T-helper 9 cell (primary cell): ENCODE results near the gene CFAP97D2.
"Not testable (repeated sequence)": the region's sequence is repeated elsewhere in the genome, so short reads cannot be mapped to it uniquely, and the experiment has no call there.

ENCODE experiments used
- DNase-seq: peaks from one replicate; pipeline ENCODE4 v3.0.0-alpha.2; 2020

The CFAP97D2 gene

GRCh38 chr13:114143806-114144605, 35.1 kb upstream of the CFAP97D2 start:
- no peak for DNase-seq

DNA sequence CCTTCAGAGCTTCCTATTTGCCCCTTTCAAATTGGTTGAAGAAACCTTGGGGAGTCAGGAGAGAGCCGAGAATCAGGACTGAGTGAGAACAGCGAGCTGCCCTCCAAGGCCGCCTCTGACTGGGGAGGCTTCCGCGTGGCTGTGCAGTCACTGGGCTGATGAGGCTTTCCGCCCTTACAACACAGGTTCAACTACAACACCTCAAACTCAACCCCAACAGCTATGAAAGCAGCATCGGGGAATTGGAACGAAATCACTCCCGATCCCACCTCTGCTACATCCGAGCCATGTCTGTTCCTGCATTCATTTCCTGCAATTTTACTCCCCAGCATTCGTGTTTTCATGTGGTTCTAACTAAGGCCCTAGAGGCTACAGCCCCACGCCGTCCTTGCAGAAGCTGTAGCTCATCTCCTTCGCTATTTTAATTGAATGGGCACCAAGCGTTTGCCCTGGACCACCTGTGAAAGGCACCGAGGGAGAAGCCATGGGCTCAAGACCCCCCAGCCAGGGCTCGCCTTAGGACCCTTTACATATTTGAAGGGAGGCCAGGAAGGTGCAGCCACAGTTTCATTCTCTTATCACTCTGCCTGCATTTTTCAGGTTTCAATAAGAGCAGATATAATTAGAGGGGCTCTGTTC, 34.3 kb upstream of the CFAP97D2 start:
- DNase-seq = no peak

DNA sequence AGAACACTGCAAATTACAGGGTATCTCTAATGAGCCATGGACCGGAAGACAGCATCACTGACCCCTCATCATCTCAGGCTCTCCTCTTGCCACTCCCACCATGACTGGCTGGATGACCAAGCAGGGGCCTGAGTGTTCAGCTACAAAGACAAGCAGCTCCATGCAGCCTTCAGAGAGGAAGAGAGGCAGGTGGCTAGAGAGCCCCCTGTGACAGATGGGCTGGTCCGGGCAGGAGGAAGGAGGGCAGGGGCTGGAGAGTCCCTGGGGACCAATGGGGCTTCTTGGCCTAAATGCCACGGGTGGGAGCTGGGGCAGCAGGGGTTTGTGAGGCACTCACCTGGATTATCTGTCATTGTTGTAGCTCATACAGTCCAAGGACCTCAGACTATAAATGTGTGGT, 33.8 kb upstream of the CFAP97D2 start:
- DNase-seq = no peak

DNA sequence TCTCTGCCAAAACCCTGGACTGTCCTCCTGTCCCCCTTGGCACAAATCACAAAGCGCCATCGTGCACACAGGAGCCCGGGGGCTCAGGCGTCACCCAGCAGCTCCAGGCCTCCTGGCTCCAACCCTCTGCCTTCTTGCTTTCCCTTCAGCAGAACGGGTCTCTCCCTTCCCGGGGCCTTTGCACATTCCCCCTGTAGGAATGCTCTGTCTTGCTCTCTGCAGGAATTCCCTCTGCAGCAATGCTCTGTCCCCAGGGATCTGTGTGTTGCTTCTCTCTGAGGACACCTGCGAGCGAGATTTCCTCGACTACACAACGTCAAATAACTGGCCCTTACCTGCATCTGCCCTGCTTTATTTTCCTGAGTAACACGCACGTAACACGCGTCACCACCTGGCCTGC, 33.3 kb upstream of the CFAP97D2 start:
- no peak for DNase-seq

DNA sequence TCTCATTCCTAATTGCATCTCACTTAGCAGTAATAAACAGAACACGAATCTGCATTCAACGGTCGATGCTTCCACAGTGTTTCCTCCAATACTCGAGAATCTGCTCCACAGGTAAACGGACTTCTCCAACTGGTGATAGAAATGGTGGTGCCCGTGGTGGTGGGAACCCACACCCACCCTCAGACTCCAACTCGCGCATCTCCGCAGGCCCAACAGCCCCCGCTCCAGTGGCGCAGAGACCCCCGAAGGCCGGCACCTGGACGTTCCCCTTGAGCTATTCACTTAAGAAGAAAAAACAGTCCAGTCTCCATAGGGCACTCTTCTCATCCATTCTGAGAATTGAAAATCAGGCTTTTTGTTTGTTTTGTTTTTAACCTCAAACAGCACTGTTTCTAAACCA, 32.9 kb upstream of the CFAP97D2 start:
- DNase-seq = no peak

DNA sequence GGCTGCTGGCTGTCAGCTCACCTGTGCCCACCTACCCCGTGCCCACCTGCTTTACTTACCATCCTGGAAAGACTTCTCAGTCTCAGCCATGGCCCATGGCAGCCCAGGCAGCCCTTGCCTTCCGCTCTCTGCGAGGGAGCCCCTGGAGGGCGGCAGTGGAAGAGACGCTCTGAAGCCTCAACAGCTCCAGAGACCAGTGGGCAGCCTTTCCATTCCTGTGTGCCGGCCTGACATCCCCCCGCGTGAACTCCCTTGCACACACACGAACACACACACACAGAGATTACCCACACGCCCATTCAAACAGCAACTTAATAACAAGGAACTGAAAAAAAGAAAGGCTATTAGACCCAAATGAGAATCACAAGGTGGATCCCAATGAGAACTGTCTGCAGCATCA, 32.4 kb upstream of the CFAP97D2 start:
- DNase-seq = no peak

- DNase-seq = no peak
Measured at GRCh38 chr13:114147803-114148520, 31.1 kb upstream of the CFAP97D2 start.

DNA sequence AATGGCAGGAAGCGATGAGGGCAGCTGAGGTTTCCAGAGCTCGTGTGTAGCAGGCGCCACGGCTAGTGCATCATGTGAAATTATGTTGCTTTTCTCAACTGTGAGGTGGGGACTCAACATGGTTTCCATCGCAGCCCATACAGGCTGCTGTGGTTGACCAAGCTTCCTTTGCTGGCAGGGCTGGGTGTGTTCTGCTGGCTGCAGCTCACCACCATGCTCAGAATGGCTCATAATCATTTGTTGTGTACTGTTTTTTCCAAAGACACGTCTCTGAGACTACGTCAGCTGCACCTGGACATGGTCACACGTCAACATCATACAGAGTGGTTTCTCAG, 30.6 kb upstream of the CFAP97D2 start:
- peak; percentile 79 for DNase-seq

DNA sequence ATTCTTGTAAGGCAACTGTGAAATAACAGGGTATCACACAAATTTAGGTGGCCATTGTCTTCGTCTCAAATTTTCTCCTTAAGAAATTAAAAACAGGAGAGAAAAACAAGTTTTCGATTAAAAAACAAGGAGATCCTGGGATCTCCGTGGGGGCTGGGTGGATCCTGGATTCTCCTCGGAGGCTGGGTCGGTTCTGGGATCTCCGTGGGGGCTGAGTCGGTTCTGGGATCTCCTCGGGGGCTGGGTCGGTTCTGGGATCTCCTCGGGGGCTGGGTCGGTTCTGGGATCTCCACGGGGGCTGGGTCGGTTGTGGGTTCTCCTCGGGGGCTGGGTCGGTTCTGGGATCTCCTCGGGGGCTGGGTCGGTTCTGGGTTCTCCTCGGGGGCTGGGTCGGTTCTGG, 30.2 kb upstream of the CFAP97D2 start:
- not testable (repeated sequence) for DNase-seq

DNA sequence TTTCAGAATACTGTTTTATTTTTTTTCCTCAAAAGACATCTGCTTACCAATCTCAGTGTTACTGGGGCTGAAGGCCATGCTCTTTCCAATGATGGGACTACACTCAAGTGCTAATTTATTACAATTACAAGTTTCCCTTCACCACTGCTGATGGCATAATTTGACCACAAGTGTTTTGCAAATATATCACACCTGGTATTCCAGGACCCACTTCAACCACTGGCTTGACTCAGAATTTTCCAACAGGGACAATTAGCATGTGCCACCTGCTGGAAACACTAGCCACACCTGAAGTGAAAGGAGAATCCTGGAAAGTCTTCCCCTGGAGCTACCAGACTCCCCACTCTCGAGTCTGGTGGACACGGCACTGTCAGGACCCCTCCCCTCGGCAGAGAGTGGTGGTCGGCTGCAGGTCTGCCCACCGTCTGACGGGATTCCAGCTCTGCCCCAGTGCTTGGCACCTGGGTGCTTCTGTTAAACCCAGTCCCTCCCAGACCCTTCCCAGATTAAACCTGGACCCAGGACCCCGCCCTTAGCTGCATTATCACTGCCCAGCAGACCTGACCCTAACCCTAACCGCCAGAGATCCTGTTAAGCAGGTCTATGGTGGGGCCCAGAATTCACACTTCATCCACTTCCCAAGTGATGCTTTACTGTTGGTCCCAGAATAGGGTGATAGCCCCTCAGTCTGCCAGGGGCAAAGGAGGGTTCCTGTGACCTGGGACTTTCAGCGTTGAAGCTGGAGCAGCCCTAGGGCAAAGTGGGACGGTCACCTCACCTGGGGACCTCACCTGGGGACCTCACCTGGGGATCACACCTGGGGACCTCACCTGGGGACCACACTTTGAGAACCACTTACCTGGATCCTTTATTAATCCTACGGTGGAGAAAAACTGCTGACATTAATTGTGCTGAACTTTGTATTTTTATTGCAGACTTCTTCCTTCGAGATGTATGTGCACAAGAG, 29.0 kb upstream of the CFAP97D2 start:
- DNase-seq = no peak

DNA sequence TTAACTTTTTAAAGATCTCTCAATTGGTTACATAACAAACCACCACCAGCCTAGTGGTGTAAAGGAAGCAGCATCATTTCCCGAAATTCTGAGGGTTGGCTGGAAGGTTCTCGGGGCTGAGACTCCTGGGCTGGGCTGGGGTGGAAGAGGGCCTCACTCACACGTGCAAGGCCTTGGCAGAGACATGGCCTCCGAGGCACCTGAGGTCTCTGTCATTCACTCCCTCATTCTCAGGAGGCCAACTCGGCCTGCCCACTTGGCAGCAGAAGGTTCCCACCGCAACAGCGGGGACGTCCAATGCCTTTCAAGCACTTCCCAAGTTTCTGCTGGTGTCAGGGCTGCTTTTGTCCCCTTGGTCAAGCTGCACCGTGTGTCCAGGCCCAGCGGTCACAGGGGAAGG, 28.0 kb upstream of the CFAP97D2 start:
- DNase-seq = no peak

DNA sequence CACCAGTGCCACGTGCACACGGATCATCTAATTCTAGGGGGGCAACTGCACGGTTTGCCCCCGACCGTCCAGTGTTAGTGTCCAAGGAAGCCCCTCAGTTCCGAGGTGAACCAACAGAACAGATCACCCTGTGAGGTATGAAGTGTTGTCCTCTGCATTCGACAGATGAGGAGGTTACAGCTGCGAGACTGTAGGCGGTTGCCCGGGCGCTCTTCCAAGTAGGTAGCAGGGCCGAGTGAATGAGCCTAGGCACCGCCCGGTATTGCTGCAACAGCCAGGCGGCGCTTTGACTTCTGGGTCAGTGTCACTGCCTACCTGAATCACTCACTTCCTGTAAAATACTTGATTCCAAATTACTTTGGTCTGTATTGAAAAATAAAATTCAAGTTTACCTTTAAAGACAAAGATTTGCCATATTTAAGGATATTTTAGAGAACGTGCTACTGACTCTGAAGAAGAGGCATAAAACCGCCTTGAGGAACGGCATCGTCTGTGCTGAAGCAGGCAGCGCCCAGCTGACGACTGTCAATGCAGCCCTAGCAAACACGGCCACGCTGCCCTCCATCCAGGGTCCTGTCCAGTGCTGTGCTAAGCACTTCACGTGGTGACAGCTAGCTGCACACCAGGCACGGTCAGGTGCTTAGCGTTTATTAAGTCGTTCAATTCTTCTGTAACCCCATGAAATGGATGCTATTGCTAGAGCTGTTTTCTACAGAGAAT, 27.3 kb upstream of the CFAP97D2 start:
- DNase-seq = no peak

GRCh38 chr13:114152285-114152645, 26.8 kb upstream of the CFAP97D2 start:
- no peak for DNase-seq

DNA sequence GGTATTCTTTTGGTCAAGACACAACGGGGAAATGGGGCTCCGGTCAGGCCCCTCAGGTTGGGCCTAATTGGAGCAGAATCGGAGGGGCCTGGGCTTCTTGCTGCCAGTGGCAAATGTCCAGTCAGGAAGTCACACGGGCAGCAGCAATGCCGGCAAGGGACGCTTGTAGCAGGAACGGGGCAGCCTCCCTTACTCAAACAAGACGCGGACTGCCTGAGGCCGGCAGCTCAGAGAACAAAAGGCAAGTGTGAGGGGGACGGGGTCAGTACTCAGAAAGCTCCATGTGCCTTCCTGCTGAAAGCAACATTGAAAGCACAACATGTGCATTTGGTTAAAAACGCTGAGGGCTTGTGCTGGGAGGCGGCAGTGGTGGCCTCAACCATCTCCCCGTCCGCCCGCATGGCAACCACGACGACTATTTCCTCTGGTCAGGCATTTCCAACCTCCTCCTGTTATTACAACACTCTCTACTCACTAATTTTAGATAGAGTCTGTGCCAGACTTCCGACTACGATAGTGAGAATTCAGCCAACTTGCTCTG, 26.2 kb upstream of the CFAP97D2 start:
- no peak for DNase-seq

DNA sequence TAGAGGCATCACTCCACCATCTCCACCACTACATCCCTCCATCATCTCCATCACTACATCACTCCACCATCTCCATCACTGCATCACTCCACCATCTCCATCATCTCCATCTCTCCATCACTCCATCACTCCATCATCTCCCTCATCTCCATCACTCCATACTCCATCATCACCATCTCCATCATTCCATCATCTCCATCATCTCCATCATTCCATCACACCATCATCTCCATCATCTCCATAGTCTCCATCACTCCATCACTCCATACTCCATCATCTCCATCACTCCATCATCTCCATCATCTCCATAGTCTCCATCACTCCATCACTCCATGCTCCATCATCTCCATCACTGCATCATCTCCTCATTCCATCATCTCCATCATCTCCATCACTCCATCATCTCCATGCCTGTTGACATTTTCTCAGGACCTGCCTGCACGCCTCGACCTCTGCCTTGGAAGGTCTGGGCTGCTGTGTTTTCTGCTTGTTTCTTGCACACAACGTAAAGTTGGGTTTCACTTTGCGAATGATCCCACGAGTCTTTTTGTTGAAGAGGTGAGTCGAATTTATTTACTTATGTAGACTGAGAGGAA, 25.5 kb upstream of the CFAP97D2 start:
- DNase-seq = no peak

DNA sequence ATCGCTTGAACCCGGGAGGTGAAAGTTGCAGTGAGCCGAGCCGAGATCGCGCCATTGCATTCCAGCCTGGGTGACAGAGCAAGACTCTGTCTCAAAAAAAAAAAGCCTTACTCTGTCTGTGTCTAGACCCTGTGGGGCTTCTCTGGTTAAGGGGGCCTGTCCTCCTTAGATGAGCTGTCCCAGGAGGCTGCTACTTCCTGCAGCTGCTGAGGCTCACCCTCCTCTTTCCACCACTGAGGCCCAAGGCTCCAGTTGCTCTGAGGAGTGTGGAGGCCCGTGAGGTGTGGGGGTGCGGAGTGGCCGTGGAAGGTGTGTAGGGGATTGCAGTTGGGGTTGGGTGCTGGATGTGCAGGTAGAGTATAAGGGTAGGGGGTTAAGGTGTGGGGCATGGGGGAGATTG, 24.6 kb upstream of the CFAP97D2 start:
- no peak for DNase-seq

DNA sequence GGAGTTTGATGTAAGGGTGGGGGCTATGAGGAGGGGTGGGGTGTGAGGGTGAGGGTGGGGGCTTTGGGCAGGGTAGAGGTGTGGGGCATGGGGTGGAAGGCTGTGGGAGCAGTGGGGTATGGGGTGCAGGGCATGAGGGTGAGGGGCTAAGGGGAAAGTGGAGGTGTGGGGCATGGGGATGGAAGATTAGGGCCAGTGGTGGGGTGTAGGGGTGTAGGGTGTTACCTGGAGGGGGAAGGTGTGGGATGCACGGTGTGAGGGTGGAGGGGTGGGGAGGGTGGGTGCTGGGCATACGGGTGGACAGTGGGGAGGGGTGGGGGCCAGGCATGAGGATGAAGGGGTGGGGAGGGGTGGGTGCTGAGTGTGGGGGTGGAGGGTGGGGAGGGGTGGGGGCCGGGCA, 23.7 kb upstream of the CFAP97D2 start:
- no peak for DNase-seq

DNA sequence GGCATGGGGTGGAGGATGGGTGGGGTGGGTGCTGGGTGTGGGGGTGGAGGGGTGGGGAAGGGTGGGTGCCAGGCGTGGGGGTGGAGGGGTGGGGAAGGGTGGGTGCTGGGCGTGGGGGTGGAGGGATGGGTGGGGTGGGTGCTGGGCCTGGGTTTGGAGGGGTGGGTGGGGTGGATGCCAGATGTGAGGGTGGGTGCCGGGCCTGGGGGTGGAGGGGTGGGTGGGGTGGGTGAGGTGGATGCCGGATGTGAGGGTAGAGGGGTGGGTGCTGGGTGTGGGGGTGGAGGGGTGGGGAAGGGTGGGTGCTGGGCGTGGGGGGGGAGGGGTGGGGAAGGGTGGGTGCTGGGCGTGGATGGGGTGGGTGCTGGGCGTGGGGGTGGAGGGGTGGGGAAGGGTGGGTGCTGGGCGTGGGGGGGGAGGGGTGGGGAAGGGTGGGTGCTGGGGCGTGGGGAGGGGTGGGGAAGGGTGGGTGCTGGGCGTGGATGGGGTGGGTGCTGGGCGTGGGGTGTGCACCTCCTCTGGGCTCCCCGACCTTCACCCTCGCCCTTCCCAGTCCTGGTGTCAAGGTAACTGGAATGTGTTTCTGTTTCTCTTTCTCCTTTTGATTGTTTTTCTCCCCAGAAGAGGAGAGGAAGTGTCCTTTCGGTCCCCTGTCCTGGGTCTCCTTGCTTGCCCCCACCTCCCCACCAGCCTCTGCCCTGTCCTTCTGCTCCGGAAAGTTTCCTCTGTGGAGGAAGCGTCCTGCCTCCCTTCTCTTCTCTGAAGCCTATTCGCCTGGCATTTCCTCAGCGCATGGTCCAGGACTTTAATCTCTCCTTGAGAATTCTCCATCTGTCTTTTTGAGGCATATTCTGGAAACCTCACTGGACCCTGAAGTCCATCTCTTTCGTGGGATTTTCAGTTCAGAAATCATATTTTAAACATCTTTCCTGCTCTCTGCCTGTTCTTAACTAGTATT, 22.9 kb upstream of the CFAP97D2 start:
- DNase-seq = no peak

DNA sequence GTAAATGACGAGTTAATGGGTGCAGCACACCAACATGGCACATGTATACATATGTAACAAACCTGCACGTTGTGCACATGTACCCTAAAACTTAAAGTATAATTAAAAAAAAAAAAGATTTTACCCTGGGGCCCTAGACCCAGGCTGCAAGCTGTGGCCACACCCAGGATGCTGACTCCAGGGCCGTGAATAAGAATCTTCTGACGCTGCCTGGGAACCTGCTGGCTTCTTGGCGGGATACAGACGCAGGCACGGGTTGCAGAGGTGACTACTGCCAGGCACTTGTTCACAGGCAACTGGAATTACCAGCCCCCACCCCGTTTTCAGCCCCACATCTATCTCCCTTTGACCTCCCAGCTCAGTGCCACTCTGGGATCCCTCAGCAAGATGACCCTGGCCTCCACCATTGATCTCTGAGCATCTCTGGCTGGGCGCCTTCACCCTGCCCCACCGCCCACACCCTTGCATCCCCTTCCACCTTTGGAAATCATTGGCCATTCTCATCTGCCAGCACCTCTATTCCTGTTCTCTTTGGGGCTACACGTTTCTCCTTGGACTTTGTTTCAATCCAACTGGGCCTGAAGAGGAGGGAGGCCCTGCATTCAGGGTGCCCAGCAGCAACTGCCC, 21.1 kb upstream of the CFAP97D2 start:
- DNase-seq = no peak
